K562 (cell line): ENCODE measurements around the gene SPAG4. TPM values are rescaled to one million over a fixed set of nuclear protein-coding genes. Genes with fewer than 3 reads are reported as not detected.

Source experiments
- BHLHE40 ChIP-seq: IDR thresholded peaks from 2 replicates; pipeline ENCODE4 v1.6.1; 2011; ENCODE audit warnings: low read length, improper control_type of control experiment
- DMBX1 ChIP-seq: fragments of 250-450 bp; sonication (Bioruptor Pico); IDR thresholded peaks from 2 replicates; pipeline ENCODE4 v1.8.0; 2022; ENCODE audit warnings: inconsistent platforms, mild to moderate bottlenecking, moderate library complexity, borderline replicate concordance
- ESRRB ChIP-seq: fragments of 250-450 bp; sonication (Bioruptor Pico); IDR thresholded peaks from 2 replicates; pipeline ENCODE4 v1.5.0; 2020; ENCODE audit warnings: mild to moderate bottlenecking, moderate library complexity, borderline replicate concordance
- HEY1 ChIP-seq: fragments of 250-450 bp; sonication (Bioruptor Pico); IDR thresholded peaks from 2 replicates; pipeline ENCODE4 v1.5.0; 2020; ENCODE audit warnings: mild to moderate bottlenecking, moderate library complexity, borderline replicate concordance
- NRF1 ChIP-seq, 2 experiments: fragments of 450-650 bp; IDR thresholded peaks in 1 of 2; conservative IDR thresholded peaks in 1 of 2; 2 replicates each; pipeline ENCODE4 v1.6.1; 2014; ENCODE audit warnings: mild to moderate bottlenecking in 2 of 2
- PHF20 ChIP-seq: fragments of 450-650 bp; IDR thresholded peaks from 2 replicates; pipeline ENCODE4 v1.6.1; 2018; ENCODE audit not compliant: partially characterized antibody
- TBL1XR1 ChIP-seq, 2 experiments: IDR thresholded peaks; 2 replicates each; pipeline ENCODE4 v1.6.1; 2012; ENCODE audit warnings: improper control_type of control experiment in 2 of 2, low read length in 2 of 2, mild to moderate bottlenecking in 1 of 2
- TEAD1 ChIP-seq, 2 experiments: fragments of 450-650 bp in 1 of 2; sonication (generic) in 1 of 2; formaldehyde crosslinking; IDR thresholded peaks; 2 replicates each; pipeline versions ENCODE4 v1.4.0 to v1.8.0; 2020 to 2022; ENCODE audit warnings: mild to moderate bottlenecking in 2 of 2, missing genetic modification reagents in 1 of 2
- ZFP30 ChIP-seq: fragments of 250-450 bp; sonication (Bioruptor Pico); IDR thresholded peaks from 2 replicates; pipeline ENCODE4 v1.8.0; 2022; ENCODE audit warnings: moderate library complexity, mild to moderate bottlenecking, inconsistent platforms, borderline replicate concordance
- ZNF140 ChIP-seq: fragments of 250-450 bp; sonication (Bioruptor Pico); IDR thresholded peaks from 2 replicates; pipeline ENCODE4 v1.8.0; 2021; ENCODE audit warnings: moderate library complexity, mild to moderate bottlenecking, inconsistent platforms
- polyA plus RNA-seq, 8 experiments: library from polyadenylated mRNA; depleted of rRNA in 4 of 8; stranded (reverse) in 5 of 8; unstranded in 3 of 8; fragments of >200 nt; fragmentation: Nextera tagmentation in 2 of 8; fragmentation: Illumina TruSeq in 1 of 8; extraction: Ambion mirVana in 2 of 8; extraction: Trizol in 1 of 8; gene quantifications; 2 replicates each; pipeline versions ENCODE4 v1.2.1 to v1.2.3, GENCODE V29; 2011 to 2014; ENCODE audit warnings: inconsistent platforms in 1 of 8, missing spikeins in 1 of 8
- total RNA-seq, 7 experiments: library from RNA; depleted of rRNA in 6 of 7; stranded (reverse); fragments of >200 nt in 6 of 7; fragmentation: Illumina TruSeq in 2 of 7; extraction: Trizol in 2 of 7; gene quantifications; 2 replicates each; pipeline versions ENCODE4 v1.2.1 to v1.2.3, GENCODE V29; 2011 to 2021; ENCODE audit warnings: low replicate concordance in 1 of 7
- TF ChIP-seq, protein P1 (sequence below), 2 experiments: fragments of 450-650 bp; IDR thresholded peaks; 2 replicates each; pipeline ENCODE4 v1.6.1; 2018; ENCODE audit warnings: mild to moderate bottlenecking in 2 of 2, low read depth in 1 of 2; ENCODE audit not compliant: partially characterized antibody in 2 of 2
- TF ChIP-seq, protein P2 (sequence below): sonication (generic); formaldehyde crosslinking; IDR thresholded peaks from 2 replicates; pipeline ENCODE4 v1.8.0; 2022; ENCODE audit warnings: mild to moderate bottlenecking, low read depth, missing genetic modification reagents
- TF ChIP-seq, protein P3 (sequence below): fragments of 450-650 bp; IDR thresholded peaks from 2 replicates; pipeline ENCODE4 v1.6.1; 2014; ENCODE audit warnings: low read depth, mild to moderate bottlenecking, moderate library complexity, borderline replicate concordance
- TF ChIP-seq, protein P4 (sequence below): IDR thresholded peaks from 2 replicates; pipeline ENCODE4 v1.6.1; 2011; ENCODE audit warnings: borderline replicate concordance, low read depth, mild to moderate bottlenecking, moderate library complexity, low read length; ENCODE audit not compliant: insufficient read depth, poor library complexity, severe bottlenecking
- TF ChIP-seq, protein P5 (sequence below): fragments of 450-650 bp; formaldehyde crosslinking; IDR thresholded peaks from 2 replicates; pipeline ENCODE4 v1.4.0; 2020; ENCODE audit warnings: mild to moderate bottlenecking

SPAG4 gene
- total and polyA plus RNA-seq, 9 of the 15 experiments (the other 6 are each of a cell fraction or from before 2014, with no cell fraction given), result 1.6 to 11.4 (median 4.6) TPM

DNA sequence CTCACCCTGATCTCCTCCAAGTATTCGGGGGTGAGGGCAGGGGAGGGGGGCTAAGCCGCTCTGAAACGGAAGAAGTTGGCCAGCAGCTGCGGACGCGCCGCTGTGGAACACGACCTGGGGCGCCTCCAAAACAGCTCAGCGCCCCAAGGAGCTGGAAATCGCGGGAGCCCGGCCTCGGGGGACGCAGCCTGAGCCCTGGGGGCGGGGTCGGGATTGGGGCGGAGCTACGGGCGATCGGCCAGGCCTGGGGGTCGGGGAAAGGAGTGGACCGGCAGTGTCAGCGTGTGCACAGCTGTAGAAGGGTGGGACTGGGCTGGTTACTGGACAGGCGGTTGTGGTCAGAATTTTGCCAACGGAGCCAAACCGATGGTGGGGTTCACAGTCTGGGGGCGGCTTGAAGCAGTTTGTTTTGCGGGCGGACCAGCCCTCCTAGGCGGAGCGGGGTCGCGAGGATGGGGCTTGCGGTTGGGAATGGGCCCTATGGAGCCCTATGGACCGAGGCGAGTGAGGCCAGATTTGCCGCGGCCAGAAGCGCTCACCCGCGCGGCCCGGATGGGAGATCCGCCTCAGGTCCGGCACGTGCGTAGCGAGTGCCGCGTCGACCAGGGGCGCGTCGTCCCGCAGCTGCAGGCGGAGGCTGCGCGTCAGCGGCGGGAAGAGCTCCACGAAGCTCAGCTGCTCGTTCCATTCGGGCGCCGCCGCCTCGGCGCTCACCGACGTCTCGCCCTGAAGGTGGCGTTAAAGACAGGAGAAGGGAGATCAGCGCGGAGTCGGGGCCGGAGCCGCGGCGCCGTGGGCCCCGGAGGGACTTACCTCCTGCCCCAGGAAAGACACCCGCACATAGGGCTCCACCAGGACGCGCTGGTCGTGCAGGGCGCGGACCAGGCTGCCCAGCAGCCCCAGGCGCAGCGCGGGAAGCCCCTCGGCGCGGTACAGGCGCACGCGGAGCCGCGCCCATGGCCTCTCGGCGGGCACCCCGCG, 14.3 kb upstream of the SPAG4 start (continued):
- TF ChIP-seq, protein P1, sequence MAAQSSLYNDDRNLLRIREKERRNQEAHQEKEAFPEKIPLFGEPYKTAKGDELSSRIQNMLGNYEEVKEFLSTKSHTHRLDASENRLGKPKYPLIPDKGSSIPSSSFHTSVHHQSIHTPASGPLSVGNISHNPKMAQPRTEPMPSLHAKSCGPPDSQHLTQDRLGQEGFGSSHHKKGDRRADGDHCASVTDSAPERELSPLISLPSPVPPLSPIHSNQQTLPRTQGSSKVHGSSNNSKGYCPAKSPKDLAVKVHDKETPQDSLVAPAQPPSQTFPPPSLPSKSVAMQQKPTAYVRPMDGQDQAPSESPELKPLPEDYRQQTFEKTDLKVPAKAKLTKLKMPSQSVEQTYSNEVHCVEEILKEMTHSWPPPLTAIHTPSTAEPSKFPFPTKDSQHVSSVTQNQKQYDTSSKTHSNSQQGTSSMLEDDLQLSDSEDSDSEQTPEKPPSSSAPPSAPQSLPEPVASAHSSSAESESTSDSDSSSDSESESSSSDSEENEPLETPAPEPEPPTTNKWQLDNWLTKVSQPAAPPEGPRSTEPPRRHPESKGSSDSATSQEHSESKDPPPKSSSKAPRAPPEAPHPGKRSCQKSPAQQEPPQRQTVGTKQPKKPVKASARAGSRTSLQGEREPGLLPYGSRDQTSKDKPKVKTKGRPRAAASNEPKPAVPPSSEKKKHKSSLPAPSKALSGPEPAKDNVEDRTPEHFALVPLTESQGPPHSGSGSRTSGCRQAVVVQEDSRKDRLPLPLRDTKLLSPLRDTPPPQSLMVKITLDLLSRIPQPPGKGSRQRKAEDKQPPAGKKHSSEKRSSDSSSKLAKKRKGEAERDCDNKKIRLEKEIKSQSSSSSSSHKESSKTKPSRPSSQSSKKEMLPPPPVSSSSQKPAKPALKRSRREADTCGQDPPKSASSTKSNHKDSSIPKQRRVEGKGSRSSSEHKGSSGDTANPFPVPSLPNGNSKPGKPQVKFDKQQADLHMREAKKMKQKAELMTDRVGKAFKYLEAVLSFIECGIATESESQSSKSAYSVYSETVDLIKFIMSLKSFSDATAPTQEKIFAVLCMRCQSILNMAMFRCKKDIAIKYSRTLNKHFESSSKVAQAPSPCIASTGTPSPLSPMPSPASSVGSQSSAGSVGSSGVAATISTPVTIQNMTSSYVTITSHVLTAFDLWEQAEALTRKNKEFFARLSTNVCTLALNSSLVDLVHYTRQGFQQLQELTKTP (IDR thresholded peaks at IDR 0.05; ENCODE audit: low read depth in 1 of 2, partially characterized antibody in 2 of 2), result no peak
- TF ChIP-seq PHF20, result peak; percentile 44
- TF ChIP-seq, protein P2, sequence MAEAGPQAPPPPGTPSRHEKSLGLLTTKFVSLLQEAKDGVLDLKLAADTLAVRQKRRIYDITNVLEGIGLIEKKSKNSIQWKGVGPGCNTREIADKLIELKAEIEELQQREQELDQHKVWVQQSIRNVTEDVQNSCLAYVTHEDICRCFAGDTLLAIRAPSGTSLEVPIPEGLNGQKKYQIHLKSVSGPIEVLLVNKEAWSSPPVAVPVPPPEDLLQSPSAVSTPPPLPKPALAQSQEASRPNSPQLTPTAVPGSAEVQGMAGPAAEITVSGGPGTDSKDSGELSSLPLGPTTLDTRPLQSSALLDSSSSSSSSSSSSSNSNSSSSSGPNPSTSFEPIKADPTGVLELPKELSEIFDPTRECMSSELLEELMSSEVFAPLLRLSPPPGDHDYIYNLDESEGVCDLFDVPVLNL (CRISPR knock-in tag), result peak; percentile 84; the same call in 1 of the 2 replicates
- no peak for TF ChIP-seq ZNF140 (CRISPR knock-in tag)
- TF ChIP-seq BHLHE40, result peak; percentile 97
- TF ChIP-seq DMBX1 (CRISPR knock-in tag), result peak; percentile 51; the same call in 1 of the 2 replicates
- TF ChIP-seq, protein P3, sequence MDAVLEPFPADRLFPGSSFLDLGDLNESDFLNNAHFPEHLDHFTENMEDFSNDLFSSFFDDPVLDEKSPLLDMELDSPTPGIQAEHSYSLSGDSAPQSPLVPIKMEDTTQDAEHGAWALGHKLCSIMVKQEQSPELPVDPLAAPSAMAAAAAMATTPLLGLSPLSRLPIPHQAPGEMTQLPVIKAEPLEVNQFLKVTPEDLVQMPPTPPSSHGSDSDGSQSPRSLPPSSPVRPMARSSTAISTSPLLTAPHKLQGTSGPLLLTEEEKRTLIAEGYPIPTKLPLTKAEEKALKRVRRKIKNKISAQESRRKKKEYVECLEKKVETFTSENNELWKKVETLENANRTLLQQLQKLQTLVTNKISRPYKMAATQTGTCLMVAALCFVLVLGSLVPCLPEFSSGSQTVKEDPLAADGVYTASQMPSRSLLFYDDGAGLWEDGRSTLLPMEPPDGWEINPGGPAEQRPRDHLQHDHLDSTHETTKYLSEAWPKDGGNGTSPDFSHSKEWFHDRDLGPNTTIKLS, result peak; percentile 91; the same call in 1 of the 2 replicates
- TF ChIP-seq ZFP30 (CRISPR knock-in tag), result no peak
- no peak for TF ChIP-seq HEY1 (CRISPR knock-in tag)
- TF ChIP-seq, protein P4, sequence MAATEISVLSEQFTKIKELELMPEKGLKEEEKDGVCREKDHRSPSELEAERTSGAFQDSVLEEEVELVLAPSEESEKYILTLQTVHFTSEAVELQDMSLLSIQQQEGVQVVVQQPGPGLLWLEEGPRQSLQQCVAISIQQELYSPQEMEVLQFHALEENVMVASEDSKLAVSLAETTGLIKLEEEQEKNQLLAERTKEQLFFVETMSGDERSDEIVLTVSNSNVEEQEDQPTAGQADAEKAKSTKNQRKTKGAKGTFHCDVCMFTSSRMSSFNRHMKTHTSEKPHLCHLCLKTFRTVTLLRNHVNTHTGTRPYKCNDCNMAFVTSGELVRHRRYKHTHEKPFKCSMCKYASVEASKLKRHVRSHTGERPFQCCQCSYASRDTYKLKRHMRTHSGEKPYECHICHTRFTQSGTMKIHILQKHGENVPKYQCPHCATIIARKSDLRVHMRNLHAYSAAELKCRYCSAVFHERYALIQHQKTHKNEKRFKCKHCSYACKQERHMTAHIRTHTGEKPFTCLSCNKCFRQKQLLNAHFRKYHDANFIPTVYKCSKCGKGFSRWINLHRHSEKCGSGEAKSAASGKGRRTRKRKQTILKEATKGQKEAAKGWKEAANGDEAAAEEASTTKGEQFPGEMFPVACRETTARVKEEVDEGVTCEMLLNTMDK, result peak; percentile 77
- peak; percentile 84 to 87 for TF ChIP-seq NRF1 (conservative IDR thresholded peaks at IDR 0.05 in 1 of 2, IDR thresholded peaks at IDR 0.05 in 1 of 2)
- no peak for TF ChIP-seq ESRRB (CRISPR knock-in tag)
- peak in 1 of 2 experiments; percentile 83; a peak in 2 of 4 replicates for TF ChIP-seq TEAD1 (CRISPR knock-in tag; IDR thresholded peaks at IDR 0.05)
- TF ChIP-seq TBL1XR1 (IDR thresholded peaks at IDR 0.05; ENCODE audit: low read length in 2 of 2), result no peak
- TF ChIP-seq, protein P5, sequence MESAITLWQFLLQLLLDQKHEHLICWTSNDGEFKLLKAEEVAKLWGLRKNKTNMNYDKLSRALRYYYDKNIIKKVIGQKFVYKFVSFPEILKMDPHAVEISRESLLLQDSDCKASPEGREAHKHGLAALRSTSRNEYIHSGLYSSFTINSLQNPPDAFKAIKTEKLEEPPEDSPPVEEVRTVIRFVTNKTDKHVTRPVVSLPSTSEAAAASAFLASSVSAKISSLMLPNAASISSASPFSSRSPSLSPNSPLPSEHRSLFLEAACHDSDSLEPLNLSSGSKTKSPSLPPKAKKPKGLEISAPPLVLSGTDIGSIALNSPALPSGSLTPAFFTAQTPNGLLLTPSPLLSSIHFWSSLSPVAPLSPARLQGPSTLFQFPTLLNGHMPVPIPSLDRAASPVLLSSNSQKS (CRISPR knock-in tag), result no peak
